HG02840 (cell line): ENCODE results near the gene OPALIN.

Experiments used
- ATAC-seq: cut with Tn5 transposase; IDR thresholded peaks from one replicate; pipeline ENCODE4 v1.9.1; 2021; ENCODE audit warnings: mild to moderate bottlenecking, moderate library complexity, moderate number of reproducible peaks; ENCODE audit not compliant: unreplicated experiment, low FRiP score

The OPALIN gene

GRCh38 chr10:96341219-96342182, 17.3 kb downstream of the OPALIN start:
- ATAC-seq = no peak

GRCh38 chr10:96339956-96340904, 18.6 kb downstream of the OPALIN start:
- no peak for ATAC-seq

DNA sequence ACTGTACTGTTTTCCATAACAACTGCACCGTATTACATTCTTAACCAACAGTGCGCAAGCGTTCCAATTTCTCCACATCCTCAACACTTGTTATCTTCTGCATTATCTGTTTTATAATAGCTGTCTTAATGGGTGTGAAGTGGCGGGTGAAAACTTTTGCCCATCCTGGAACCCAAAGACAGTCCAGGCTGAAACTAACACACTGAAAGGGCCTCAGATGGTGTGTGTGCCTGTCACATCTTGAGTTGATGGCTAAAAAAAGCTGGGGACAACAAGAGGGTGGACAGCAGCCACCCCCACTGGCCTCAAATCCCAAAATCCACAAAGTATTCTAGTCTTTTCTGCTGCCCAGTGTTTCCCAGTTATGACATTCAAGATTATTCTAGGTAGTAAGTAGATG, 19.4 kb downstream of the OPALIN start:
- ATAC-seq = no peak

- no peak for ATAC-seq
Measured at GRCh38 chr10:96338279-96338925, 20.4 kb downstream of the OPALIN start.

DNA sequence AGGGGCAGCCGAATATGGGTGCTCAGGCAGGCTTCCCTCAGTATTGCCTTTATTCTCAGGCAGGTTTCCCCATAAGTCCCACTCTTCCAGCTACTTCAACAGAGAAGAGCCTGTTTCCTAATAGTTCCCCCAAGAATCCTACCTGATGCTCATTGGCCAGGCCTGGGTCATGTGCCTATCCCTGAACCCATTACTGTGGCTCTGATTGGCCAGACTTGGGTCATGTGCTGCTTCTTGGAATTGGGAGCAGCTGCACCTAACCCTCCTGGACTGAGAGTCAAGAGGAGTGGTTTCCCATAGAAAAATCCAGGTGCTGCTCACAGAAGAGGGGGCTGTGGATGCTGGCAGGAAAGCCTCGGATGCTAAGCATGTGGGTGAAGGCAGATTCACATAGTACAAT, 21.7 kb downstream of the OPALIN start:
- ATAC-seq = no peak

DNA sequence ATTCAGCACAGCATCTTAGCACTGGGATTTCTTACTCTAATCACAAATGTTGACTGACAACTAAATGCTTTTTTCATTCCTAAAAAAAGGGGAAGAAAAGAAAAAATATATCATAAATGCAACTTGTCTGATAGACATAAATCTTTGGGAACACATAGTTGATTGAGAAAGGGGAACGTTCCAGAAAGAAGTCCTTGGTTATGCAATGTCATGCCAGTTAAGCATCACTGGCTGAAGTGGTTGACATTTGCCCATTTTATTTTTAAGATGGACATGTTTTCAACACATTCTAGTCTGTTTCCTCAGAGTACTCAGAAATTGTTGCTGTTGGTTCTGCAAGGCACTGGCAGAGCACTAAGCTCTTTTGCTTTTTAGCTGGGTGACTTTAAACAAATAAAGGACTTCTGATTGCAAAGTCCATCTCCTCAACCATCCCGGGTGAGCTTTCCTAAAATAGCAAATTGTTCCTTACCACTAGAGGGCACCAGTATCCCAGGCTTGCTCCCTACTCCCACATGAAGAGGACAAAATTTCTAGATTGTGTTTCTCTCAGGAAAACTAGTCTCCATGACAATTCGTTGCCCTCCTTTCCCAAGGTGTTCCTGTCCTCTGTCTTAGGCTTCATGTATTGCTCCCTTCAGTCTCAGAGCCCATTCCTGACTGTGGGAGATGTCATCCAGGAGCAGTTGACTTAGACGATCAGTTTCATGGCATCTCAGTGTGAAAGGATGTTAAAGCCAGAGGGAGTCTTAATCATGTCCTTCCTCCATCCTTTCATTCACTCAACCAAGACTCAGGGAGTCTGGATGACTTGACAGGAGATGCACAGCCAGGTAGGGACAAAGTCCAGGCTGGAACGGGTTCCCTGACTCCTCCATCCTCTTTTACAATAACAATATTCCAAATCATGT, 23.9 kb downstream of the OPALIN start:
- no peak for ATAC-seq

DNA sequence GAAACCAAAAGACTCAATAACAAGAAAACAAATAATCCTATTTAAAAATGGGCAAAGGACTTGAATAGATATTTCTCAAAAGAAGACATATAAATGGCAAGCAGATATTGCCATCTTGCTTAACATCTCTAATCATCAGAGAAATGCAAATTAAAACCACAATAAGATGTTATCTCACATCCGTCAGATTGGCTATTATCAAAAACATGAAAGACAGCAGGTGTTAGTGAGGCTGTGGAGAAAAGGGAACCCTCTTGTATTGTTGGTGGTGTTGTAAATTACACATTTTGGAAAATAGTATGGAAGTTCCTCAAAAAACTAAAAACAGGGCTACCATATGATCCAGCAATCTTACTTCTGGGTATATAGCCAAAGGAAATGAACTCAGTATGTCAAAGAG, 25.7 kb downstream of the OPALIN start:
- no peak for ATAC-seq

DNA sequence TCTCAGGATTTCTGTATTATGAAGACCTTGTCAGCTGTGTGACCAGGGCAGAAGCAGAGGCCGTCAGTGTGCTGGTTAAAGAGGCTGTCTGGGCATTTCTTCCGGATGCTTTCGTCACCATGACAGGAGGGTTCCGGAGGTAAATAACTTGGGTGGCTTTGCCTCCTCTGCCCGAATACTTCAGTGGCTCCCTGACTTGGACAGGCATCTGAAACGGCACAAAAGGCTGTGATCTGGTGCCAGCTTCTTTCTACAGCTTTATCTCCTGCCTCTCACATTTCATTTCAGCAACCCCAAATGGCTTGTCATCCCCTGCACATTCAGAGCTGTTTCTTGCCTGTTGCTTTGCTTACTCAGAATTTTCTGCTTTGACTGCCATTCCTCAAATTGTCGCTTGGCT, 31.3 kb downstream of the OPALIN start:
- no peak for ATAC-seq

GRCh38 chr10:96325719-96326373, 33.0 kb downstream of the OPALIN start:
- peak; percentile 86 for ATAC-seq

DNA sequence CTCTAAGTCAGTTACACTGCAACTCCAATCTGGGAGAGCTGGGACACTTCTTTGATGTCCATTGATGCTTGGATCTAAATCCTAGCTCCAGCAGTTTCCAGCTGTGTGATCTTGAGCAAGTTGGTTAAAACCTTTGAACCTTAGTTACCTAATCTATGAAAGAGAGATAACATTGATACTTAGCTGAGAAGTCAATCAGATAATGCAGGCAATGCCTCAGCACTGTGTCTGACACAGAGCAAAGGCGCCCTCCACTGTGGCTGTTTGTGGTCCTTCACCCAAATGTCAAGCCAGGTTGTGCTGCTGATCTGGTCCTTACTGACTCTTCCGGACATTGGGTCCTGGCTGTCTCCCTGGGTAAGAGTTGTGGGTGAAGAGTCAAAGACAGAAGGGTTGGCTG, 34.4 kb downstream of the OPALIN start:
- no peak for ATAC-seq

DNA sequence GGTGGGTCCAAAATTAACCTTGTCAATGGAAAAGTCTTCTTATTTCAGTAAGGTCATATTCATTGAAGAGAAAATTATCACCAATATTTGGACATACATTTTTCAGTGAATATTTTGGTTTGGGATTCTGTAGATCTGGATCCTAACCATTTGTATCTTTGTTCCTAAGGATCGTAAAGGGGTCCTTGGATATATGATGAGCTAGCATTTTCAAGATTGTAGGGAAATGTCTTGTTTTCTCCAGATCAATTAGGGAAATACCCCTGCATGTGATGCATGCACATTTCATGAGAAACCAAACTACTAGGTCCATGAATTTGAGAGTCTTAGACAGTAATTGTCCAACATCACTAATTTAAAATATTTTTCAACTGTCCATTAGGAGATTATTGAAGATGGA, 36.5 kb downstream of the OPALIN start:
- ATAC-seq = no peak

DNA sequence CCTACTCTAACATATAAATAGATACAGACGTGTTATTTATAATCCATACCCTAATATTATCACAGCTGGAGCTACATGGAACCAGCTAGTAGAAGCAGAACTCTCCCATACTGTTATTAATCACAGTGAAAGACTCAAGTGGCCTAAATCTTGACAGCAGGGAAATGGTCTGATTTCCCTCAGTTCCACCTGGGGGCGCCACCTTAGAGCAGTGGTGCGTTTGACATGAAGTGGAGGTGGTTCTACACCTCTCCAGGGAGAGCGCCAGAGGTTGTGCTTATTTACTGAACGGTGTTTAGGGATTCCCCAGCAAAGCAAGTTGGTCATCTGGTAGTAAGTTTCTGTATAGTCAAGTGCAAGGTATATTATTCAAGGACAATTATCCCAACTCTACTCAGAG, 37.0 kb downstream of the OPALIN start:
- no peak for ATAC-seq

DNA sequence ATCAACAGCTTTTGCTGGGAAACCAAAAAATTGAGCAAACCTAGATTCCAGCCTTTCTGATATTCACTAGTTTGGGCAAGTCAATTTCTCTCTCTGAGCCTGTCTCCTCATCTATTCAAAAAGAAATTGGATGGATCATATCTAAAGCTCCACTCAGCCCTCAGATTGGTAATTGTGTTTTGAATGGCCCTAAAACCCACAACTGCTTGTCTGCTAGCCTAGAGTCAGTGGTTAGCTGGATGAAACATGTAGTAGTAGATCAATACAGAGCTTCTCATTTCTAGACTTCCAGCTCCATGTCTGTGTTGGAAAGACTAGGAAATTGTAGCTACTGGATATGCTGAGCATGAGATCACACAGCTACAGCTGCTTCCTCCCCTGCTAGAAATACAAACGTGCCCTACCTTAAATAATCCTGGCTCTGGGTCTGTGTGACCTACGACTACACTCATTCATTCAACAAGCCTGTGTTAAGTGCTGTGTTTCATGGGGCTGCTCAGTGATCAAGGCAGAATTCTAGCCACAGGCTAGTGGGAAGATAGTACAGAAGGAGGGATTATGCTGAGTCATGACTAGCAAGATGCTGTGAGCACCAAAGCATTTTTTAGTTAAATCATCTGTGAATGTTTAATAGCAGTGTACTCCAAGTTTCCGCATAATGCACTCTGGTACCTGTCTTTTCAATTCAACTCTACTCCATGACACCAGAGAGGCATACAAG, 38.9 kb downstream of the OPALIN start:
- ATAC-seq = no peak

- ATAC-seq = no peak
Measured at GRCh38 chr10:96317067-96317833, 41.6 kb downstream of the OPALIN start.

DNA sequence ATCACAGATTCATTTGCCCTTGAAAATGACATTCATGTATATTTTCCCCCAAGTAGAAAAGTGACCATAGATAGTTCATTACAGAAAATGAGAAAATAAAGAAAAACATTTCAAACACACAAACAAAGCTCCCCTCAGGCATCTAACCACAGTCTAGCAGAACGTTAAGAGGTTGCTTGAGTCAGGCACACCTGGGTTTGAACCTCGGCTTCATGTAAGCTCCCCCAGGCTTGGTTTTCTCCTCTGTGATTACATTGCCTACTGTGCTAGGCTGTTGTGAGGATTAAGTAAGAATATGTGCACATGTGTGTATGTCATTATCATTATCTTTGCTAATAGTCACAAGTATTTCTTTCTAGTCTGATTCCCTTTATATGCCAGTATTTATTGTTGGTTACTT, 45.5 kb downstream of the OPALIN start:
- ATAC-seq = no peak

DNA sequence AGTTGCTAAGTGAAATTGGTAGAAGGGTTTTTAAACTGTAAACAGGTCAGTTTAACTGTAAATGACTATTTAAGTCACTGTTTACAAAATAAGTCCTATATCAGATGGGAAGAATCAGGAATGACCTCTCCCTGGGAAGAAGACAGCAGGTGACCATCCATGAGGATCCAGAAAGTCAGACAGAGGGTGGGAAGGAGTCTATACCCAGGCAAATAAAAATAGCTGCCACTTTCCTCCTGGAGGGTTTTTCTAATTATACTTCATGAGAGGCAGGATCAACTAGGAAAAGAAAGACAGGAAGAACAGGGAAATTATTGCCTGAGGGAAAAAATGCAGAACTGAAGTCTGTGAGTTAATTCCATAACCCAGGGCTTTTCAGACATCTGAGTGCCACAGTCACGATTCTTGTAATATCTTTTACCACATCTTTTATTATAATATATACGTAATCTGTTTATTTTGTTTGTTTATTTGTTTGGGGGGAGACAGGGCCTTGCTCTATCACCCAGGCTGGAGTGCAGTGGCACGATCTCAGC, 47.6 kb downstream of the OPALIN start:
- no peak for ATAC-seq

GRCh38 chr10:96310321-96310669, 48.5 kb downstream of the OPALIN start:
- no peak for ATAC-seq
